ENCODE measurements around the gene IER5. TPM values are rescaled to one million over a fixed set of nuclear protein-coding genes. Genes with fewer than 3 reads are reported as not detected.

The IER5 gene
- total RNA-seq, 4 donors from 2014 or later, result 4.9 to 9.9 (median 6.4) TPM

DNA sequence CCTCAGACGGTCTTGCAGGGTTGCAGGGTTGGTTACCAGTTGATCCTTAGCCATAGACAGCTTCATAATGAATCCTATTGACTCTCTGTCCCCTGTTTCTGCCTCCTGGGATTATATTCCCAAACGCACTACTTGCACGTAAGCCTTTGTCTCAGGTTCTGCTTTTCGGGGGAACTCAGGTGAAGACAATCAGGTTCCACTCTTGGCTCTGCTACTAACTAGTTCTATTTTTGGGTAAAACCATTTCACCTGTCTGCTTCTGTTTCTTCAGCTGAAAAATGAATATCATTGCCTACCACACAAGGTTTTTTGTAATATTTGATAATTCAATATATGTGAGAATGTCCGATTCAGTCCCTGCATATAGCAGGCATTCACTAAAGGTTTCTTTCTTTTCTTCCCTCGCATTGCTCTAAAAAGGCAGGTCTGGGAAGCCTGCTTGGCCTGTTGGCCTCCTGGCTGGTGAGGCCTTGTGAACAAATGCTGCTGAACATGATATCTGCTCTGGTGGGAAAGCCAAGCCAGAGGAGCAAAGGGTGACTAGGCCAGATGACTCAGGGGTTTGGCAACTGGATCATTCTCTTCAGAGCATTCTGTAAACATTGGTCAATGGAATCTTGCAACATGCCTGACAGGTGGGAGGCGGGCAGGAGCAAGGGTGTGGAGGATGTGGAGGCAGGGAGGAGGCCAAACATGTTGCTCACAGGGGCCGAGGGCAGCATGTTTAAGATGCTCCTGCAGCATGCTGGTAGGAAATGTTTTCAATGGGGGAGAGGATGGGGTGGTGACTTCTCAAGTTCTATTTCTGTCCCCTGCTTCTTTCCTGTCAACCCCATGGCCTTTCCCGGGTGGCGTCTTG lies 23.8 kb downstream of the IER5 start:
- TF ChIP-seq, protein P1, sequence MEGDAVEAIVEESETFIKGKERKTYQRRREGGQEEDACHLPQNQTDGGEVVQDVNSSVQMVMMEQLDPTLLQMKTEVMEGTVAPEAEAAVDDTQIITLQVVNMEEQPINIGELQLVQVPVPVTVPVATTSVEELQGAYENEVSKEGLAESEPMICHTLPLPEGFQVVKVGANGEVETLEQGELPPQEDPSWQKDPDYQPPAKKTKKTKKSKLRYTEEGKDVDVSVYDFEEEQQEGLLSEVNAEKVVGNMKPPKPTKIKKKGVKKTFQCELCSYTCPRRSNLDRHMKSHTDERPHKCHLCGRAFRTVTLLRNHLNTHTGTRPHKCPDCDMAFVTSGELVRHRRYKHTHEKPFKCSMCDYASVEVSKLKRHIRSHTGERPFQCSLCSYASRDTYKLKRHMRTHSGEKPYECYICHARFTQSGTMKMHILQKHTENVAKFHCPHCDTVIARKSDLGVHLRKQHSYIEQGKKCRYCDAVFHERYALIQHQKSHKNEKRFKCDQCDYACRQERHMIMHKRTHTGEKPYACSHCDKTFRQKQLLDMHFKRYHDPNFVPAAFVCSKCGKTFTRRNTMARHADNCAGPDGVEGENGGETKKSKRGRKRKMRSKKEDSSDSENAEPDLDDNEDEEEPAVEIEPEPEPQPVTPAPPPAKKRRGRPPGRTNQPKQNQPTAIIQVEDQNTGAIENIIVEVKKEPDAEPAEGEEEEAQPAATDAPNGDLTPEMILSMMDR (IDR thresholded peaks at IDR 0.05; ENCODE audit: low read depth), result no peak

DNA sequence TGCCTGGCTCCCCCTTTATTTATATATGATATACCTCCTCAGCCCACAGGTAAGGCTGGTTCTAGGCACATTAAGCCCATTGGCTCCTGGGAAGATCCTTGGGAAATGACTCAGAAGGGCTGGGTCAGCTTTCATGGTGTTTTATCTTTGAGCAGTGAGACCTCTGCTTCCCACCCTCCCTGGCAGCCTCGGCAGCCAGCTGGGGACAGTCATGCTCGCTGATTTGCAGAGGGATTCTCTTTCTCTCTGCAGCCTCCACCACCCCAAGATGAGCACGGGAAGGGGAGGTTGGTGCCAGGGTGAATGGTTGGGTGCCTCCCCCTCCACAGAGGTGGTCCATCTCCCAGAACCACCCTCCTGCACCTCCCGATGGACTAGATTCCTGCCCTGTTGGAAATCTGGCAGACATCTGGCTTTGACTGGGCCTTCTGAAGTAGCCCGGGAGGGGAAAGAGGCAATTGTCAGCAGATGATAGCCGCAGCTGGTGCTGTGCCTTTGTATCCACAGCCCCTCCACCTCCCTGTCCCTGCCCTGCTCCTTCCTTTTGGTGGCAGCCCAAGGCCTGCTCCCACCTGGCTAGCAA lies 24.6 kb downstream of the IER5 start:
- TF ChIP-seq, protein P1 (IDR thresholded peaks at IDR 0.05; ENCODE audit: low read depth), result no peak

DNA sequence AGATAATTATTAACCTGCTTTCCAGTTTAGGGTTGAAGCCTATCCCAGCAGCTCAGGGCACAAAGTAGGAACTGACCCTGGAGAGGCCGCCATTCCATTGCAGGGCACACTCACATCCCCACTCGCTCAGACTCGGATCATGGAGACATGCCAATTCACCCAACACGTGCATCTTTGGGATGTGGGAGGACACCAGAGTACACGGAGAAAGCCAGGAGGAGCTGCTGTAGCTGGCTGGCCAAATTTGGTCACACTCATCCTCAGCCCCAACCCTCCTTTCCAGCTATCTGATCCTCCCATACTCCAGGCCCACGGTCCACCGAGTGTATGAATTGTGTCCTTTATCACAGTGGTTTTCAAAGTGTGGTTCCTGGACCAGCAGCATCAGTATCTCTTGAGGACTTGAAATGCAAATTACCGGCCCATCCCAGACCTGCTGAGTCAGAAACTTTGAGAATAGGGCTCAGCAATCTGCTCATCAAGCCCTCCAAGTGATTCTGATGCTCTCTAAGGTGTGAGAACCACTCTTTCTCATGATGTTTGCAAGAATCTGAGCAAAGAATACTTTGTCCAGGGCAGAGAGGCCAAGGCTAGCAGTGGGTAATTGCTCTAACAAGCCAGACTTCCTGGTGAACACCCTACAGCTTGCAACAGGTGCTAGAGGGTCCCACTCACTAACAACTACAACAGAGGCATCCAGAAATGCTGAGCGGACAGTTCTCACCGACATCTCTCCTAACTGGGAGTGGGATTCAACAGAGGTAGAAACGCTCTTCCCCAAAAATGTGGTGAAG lies 26.3 kb downstream of the IER5 start:
- TF ChIP-seq, protein P1 (IDR thresholded peaks at IDR 0.05; ENCODE audit: low read depth), result no peak

DNA sequence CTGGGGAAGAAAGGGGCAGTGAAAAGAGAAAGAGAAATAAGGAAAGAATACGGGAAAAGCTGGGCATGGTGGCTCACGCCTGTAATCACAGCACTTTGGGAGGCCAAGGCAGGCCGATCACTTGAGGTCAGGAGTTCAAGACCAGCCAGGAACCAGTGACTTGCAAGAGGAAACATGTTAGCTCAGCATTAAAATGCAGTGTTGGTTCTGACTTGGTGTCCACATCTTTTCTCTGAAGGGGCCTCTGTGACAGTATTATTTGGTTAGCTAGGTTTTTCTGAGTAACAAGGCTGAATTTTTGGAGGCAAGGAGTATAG lies 26.8 kb downstream of the IER5 start:
- TF ChIP-seq, protein P1 (IDR thresholded peaks at IDR 0.05; ENCODE audit: low read depth), result no peak

DNA sequence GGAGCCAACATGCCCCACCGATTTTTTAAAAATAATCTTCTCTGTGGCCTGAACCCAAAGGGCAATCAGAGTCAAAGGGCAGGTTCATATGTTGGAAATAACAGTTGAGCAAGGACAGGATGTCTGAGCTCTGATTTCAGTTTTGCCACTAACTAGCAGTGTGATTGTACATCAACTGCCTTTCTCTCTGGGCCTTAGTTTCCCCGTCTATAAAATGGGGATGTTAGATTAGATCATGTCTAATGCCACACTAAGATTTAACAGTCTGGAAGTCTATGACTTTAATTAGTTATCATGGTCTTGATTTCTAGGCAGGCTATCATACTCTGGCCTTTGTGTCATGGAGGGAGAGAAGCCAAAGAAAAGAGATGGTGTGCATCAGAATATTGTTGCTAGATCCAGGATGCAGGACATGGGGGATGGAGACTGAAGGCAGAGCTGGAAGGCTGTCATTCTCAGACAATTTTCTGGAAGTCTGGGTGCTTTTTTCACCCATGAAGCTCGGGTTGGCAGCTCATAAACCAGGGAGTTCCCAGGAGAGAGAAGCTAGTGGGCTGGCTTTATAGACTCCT lies 28.4 kb downstream of the IER5 start:
- TF ChIP-seq, protein P1 (IDR thresholded peaks at IDR 0.05; ENCODE audit: low read depth), result no peak

DNA sequence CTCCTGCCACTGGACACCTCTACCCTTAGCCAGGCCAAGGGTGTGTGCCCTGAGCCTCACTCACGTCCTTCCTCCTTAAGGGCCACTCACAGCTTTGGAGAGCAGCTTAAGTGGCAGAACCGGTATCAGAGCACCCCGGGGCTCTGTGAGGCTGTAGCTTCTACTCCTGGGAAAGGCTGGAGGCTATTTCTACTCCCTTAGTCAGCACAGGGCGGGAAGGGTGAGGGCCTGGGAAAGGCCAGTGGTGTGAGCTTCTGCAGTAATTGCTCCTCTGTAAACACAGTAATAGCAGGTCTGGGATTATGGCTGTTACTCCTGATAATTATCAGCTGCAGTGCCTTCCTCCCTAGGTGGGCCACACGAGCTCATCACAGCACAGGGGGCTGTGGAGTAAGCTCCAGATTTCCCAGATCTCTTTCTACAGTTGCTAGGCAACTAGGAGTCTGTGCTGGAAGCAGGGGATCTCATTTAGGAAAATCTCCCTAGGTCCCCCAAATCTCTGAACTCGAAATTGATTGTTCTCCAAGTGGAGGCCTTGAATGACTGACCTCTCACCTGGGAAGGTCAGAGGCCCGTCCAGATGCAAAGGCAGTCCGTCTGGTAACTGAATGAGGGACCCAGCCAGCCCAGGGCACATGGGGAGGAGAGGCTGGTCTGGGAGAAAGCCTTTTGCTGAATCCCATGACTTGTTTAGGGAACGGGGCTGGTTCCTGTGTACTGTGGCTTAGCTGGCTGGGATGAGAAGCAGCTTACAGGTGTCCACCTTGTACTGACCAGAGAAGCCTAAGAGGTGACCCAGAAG lies 29.3 kb downstream of the IER5 start:
- TF ChIP-seq, protein P1 (IDR thresholded peaks at IDR 0.05; ENCODE audit: low read depth), result no peak
